Erythroblast (primary cell): Measurements from ENCODE around the gene ZFP69B.
A peak's percentile ranks its signal among the peaks of the same experiment; 100 is the strongest.

Source experiments
- DNase-seq, 2 experiments: peaks; one replicate each; lab custom pipeline; 2025; lab: John Stamatoyannopoulos, UW
- GATA1 ChIP-seq: IDR thresholded peaks from 2 replicates; pipeline ENCODE4 v1.6.1; 2011; ENCODE audit warnings: low read depth, mild to moderate bottlenecking, control low read depth, low read length, moderate library complexity
- POLR2A ChIP-seq: IDR thresholded peaks from 2 replicates; pipeline ENCODE4 v1.6.1; 2011; ENCODE audit warnings: mild to moderate bottlenecking, low read length

Gene ZFP69B

DNA sequence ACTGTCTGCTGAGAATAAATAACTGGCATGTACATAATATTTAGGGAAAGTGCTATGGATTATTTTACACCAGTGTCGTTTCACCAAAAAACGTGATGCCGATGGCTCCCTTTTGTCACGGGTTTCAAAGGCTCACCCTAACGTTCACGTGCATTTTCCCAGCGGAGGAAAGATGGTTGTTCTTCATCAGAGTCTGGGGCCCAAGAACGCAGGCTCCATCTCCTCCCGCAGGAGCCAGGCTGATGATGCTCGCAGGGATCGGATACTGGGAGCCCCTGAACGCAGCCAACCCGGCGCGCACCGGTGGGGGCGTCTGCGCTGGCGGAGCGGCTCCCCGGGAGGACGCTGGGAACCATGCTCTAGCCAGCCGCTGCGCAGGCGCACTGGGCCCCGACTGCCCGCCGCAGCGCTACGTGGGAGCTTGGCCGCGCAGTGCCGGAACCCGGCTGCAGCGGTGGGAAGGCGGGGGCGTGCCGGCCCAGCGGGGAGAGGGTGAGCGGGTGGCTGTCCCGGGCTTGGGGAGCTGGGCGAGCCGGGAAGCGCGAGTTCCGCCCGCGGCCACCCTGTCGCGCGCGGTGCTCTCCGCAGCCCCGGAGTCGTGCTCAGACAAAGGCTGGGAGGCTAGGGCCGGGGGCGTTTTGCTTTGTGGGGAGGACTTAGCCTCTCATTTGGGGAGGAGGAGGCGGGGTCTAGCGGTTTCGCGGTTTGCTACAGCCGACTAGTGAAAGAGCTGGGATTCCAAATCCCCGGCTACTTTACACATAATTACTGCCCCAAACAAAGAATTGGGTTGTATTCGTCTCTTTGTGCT, at the start of gene ZFP69B:
Gene ZFP69B (plus strand): TSS at position 793 of the 811 bp plus-strand sequence. CDS start 486 bp downstream, outside the sequence.
- TF ChIP-seq POLR2A (peak; percentile 77), GATA1 (no peak)
- peak; percentile 91 to 92 for DNase-seq

- DNase-seq, result no peak
- no peak for TF ChIP-seq POLR2A
- no peak for TF ChIP-seq GATA1
Observed at GRCh38 chr1:40401473-40402201, 48.6 kb upstream of the ZFP69B start.

DNA sequence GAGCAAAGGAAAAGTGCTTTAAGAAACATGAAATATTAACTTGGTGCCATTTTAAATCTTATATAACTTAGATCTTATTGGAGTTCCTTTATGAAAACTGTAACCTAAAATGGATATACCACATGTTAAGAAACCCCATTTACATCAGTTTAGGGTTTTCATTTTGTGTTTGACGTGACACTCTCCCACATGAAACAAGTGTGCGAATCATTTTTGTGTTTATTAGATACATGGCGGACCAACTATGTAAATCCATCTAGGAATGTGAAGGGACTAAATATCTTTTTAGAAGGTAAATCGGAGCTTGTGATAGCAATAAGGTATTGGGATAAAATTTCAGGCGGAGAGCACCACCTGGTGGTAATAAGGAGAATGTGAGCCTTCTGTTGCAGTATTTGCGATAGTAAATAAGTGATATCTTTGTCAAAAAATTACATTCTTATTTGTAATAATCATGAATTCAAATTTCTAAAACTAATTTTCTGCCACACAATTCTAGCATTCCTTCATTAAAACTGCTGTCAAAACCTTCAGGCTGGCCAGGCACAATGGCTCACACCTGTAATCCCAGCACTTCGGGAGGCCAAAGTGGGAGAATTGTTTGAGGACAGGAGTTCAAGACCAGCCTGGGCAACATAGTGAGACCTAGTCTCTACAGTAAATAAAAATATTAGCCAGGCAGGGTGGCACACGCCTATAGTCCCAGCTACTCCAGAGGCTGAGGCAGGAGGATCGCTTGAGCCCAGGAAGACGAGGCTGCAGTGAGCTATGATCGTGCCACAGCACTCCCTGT, 45.4 kb upstream of the ZFP69B start:
- TF ChIP-seq GATA1, result no peak
- no peak for TF ChIP-seq POLR2A
- DNase-seq, result peak; percentile 79 to 88

DNA sequence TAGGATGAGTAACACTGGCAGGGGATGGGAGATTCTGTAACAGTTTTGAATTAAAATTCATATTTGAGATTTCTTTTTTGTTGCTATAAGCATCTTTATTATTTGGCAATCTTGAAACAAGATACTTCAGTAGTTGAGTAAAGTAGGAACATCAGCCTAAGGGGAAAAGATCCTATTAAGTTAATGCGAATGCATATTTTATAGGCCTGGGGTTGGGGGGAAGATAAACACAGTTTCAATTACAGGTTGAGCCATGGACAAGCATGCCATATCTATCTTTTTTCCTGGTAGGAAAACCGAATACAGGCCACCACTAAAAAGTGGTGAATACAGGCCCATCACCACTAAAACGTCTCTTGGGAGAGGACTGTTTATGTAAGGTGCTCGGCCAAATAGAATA, 44.5 kb upstream of the ZFP69B start:
- DNase-seq, result no peak
- TF ChIP-seq POLR2A (no peak), GATA1 (no peak)

- no peak for TF ChIP-seq GATA1
- TF ChIP-seq POLR2A, result no peak
- DNase-seq, result no peak
Observed at GRCh38 chr1:40407453-40407852, 42.8 kb upstream of the ZFP69B start.

- no peak for DNase-seq
- TF ChIP-seq GATA1 (no peak), POLR2A (no peak)
Observed at GRCh38 chr1:40409467-40409866, 40.8 kb upstream of the ZFP69B start.

DNA sequence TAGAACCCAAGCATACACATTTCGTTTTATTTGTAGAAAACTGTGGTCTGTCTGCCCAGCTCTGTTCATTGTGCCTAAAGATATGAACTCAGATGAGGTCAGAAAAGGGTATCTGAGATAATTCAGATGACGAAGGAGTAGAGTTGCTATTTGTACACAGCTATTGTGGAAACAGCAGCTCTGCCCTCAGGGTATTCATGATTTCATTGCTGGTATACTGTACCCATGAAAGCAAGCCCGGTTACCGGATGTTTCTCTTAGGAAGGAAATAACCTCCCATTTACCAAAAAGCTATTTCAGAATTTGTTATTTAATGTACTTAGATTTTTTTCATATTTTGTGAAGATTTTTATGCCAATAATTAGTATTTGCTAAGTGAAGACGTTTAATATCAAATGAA, 39.0 kb upstream of the ZFP69B start:
- no peak for DNase-seq
- TF ChIP-seq POLR2A, result no peak
- TF ChIP-seq GATA1, result no peak

- TF ChIP-seq POLR2A (no peak), GATA1 (no peak)
- DNase-seq, result no peak
Observed at GRCh38 chr1:40411843-40412242, 38.4 kb upstream of the ZFP69B start.

DNA sequence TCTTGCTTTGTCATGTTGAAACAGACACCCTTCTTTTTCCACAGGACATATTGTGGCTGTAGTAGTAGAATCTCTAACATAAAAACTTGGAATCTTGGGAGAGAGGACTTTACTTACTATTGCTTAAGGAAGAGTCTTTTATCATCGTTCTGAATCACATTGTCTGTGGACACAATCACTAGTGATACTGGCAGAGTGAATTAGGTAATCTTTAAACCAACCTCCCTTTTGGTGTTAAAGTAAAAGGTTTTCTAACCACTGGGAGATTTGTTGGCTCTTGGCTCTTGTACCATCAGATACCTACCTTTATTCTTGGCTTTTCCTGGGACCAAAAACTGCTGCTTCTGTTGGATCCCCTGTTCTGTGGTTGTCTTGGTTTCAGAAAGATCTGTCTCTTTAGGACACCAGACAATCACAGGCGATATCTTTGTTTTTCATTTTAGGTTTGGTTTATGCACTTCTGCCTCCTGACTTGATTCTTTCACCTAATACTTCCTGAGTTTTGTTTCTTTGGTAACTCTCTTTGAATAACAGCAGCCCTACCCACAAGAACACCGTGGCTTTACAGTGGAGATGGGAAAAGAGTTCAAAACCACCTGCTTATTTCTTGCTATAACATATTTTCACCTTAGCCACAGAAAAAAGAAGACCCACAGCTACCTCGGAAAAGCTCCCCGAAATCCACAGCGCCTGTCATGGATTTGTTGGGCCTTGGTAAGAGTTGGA, 36.6 kb upstream of the ZFP69B start:
- DNase-seq, result no peak
- no peak for TF ChIP-seq GATA1
- TF ChIP-seq POLR2A, result no peak

DNA sequence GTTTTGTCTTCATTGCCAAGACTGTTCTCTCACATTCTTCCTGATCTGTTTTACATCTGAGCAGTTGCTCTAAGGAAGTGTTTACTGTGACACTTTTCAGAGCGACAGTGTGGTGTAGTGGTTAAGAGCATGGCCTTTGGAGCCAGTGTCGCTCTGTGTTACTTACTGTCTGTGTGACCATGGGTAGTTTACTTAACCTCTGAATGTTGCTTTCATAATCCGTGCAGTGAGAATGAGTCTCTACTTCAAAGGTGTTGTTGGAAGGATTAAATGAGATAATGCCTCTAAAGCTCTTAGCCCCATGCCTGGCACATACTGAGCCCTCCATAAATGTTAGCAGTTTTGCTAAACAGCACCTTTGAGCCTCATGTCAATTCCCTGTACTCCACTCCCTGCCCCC, 35.9 kb upstream of the ZFP69B start:
- no peak for TF ChIP-seq GATA1
- no peak for DNase-seq

- DNase-seq, result no peak
- TF ChIP-seq POLR2A (no peak), GATA1 (no peak)
Observed at GRCh38 chr1:40416709-40417108, 33.6 kb upstream of the ZFP69B start.

DNA sequence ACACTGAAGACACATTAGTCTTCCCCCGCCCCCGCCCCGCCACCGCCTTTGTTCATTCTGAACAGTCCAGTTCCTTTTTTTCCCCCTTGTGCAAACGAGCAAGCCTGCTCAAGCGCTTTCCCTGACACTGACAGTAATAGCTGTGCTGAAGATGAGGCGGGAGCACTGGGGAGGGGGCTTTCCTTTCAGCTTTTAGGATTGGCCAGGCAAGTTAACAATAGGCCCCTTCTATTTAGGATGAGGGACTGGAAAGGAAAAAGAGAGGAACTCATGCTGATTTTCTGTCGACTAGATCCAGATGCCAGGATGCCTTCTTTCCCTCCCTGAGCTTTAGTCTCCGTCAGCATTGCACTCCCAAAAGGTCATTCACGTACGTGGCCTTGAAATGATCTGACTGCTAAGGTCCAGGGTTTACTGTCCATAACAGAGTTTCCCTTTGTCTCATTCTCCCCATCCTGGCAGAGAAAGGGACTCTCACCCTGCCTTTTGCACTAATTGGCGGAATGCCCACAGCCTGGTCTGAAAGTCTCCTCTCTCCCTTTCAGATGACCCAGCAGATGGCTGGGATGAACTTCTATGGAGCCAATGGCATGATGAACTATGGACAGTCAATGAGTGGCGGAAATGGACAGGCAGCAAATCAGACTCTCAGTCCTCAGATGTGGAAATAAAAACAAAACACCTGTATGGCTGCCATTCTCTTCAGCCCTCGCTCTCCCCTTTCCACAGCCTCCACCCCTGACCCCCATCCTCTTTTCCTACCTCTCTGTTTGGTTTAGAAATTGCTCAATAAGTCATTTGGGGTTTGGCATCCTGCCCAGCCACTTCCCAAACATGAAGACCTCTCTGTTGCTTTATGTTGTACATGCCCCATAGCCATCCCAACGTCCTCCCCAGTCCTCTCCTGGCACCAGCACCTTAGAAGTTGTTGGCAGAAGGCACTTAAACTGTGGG, 28.6 kb upstream of the ZFP69B start:
- no peak for DNase-seq
- TF ChIP-seq POLR2A (no peak), GATA1 (no peak)
